Suprapubic skin (tissue), 4 donors: ENCODE results near the gene ZSCAN21. TPM values are rescaled to one million over a fixed set of nuclear protein-coding genes. Genes with fewer than 3 reads are reported as not detected.

ENCODE experiments used
- DNase-seq, 2 donors: peaks; one replicate each; pipeline ENCODE4 v3.0.0-alpha.2; 2019; ENCODE audit warnings: low spot score in 2 of 2
- H3K27ac ChIP-seq: fragments of 200-600 bp; sonication (generic); one replicate; pipeline ENCODE4 v1.5.1; 2019
- H3K27me3 ChIP-seq: fragments of 200-600 bp; sonication (generic); one replicate; pipeline ENCODE4 v1.5.1; 2019
- H3K36me3 ChIP-seq: fragments of 200-600 bp; sonication (generic); one replicate; pipeline ENCODE4 v1.5.1; 2019
- H3K4me1 ChIP-seq: fragments of 200-600 bp; sonication (generic); one replicate; pipeline ENCODE4 v1.5.1; 2019
- H3K4me3 ChIP-seq: fragments of 200-600 bp; sonication (generic); one replicate; pipeline ENCODE4 v1.5.1; 2019; ENCODE audit warnings: mild to moderate bottlenecking
- H3K9me3 ChIP-seq: fragments of 200-600 bp; sonication (generic); one replicate; pipeline ENCODE4 v1.5.1; 2019
- EP300 ChIP-seq: sonication (generic); formaldehyde crosslinking; IDR thresholded peaks from one replicate; pipeline ENCODE4 v1.6.1; 2017; ENCODE audit warnings: antibody characterized with exemption
- POLR2A ChIP-seq, 2 donors: fragments of 450-650 bp; IDR thresholded peaks; one replicate each; pipeline ENCODE4 v1.6.1; 2017; ENCODE audit warnings: antibody characterized with exemption in 2 of 2, mild to moderate bottlenecking in 2 of 2, moderate library complexity in 2 of 2
- POLR2AphosphoS5 ChIP-seq, 3 donors: sonication (generic); formaldehyde crosslinking; IDR thresholded peaks; one replicate each; pipeline ENCODE4 v1.6.1; 2017; ENCODE audit warnings: antibody characterized with exemption in 3 of 3
- WGBS: methylation state at CpG from one replicate; pipeline ENCODE4 v1.1.5; 2018; 5-methylcytosine and 5-hydroxymethylcytosine counted together
- total RNA-seq, 4 donors: library from RNA; depleted of rRNA; stranded (reverse); fragments of >200 nt; gene quantifications; one replicate each; pipeline ENCODE4 v1.1.0, GENCODE V29; 2016
- TF ChIP-seq, protein P1 (sequence below), 2 donors: fragments of 200-600 bp in 1 of 2; fragments of 450-650 bp in 1 of 2; sonication (generic) in 1 of 2; IDR thresholded peaks; one replicate each; pipeline ENCODE4 v1.5.1; 2016 to 2019; ENCODE audit warnings: antibody characterized with exemption in 2 of 2, mild to moderate bottlenecking in 1 of 2, moderate library complexity in 1 of 2

Gene ZSCAN21
- total RNA-seq, 4 donors from 2014 or later, result 8.9 to 18.5 (median 10.2) TPM

GRCh38 chr7:100033526-100033925 lies 16.0 kb upstream of the ZSCAN21 start:
- Histone ChIP-seq H3K4me3 (no peak overlapping the region), H3K36me3 (peaks cover 77% of the 10 kb centered on the region), H3K27ac (no peak overlapping the region), H3K9me3 (no peaks in the 10 kb centered on the region), H3K4me1 (peaks cover 17% of the 10 kb centered on the region), H3K27me3 (no peaks in the 10 kb centered on the region)
- 95% methylated on average over 6 of the region's 6 CpGs for WGBS
- peak in 1 of 2 donors; percentile 6 for DNase-seq
- TF ChIP-seq, protein P1, sequence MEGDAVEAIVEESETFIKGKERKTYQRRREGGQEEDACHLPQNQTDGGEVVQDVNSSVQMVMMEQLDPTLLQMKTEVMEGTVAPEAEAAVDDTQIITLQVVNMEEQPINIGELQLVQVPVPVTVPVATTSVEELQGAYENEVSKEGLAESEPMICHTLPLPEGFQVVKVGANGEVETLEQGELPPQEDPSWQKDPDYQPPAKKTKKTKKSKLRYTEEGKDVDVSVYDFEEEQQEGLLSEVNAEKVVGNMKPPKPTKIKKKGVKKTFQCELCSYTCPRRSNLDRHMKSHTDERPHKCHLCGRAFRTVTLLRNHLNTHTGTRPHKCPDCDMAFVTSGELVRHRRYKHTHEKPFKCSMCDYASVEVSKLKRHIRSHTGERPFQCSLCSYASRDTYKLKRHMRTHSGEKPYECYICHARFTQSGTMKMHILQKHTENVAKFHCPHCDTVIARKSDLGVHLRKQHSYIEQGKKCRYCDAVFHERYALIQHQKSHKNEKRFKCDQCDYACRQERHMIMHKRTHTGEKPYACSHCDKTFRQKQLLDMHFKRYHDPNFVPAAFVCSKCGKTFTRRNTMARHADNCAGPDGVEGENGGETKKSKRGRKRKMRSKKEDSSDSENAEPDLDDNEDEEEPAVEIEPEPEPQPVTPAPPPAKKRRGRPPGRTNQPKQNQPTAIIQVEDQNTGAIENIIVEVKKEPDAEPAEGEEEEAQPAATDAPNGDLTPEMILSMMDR (IDR thresholded peaks at IDR 0.05), result no peak
- TF ChIP-seq POLR2AphosphoS5 (IDR thresholded peaks at IDR 0.05) (no peak), POLR2A (IDR thresholded peaks at IDR 0.05) (no peak), EP300 (no peak)

GRCh38 chr7:100034871-100035510 lies 14.6 kb upstream of the ZSCAN21 start:
- peak in 1 of 2 donors; percentile 24 for DNase-seq
- peaks cover 68% of the 10 kb centered on the region for H3K36me3 ChIP-seq
- H3K9me3 ChIP-seq, result no peaks in the 10 kb centered on the region
- TF ChIP-seq, protein P1 (IDR thresholded peaks at IDR 0.05), result no peak
- TF ChIP-seq EP300 (no peak), POLR2A (IDR thresholded peaks at IDR 0.05) (no peak), POLR2AphosphoS5 (IDR thresholded peaks at IDR 0.05) (no peak)
- peaks cover 17% of the 10 kb centered on the region for H3K4me1 ChIP-seq
- H3K27ac ChIP-seq, result no peak overlapping the region
- no peak overlapping the region for H3K4me3 ChIP-seq
- no peaks in the 10 kb centered on the region for H3K27me3 ChIP-seq
- 72% methylated on average over 8 of the region's 8 CpGs for WGBS

GRCh38 chr7:100035876-100036275 lies 13.7 kb upstream of the ZSCAN21 start:
- Histone ChIP-seq H3K27ac (no peak overlapping the region), H3K36me3 (peaks cover 59% of the 10 kb centered on the region)
- 94% methylated on average over 6 of the region's 6 CpGs for WGBS

DNA sequence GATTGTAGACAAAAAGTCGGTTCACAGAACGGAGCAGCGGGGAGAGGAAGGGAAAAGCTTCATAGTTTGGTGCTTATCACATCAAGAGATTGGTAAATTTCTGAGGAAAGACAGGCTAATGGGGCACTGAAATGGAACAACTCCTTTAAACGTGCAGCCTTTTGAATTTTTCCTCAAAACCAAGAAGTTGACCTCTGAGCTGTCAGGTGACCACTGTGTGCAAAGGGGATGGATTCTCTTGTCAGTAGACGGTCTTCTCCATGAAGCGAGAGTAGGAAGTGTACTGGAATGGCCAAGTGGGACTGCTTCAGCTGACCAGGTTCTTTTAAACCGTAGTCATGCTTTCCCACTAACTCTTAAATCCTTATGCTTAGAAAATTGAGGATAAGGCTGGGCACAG lies 11.2 kb upstream of the ZSCAN21 start:
- peaks cover 17% of the 10 kb centered on the region for H3K4me1 ChIP-seq
- WGBS, result 90% methylated on average over 7 of the region's 7 CpGs

More at GRCh38 chr7:100035876-100036275, 13.7 kb upstream of the ZSCAN21 start:
- H3K4me1 ChIP-seq, result peaks cover 17% of the 10 kb centered on the region
- no peak for DNase-seq
- TF ChIP-seq POLR2AphosphoS5 (IDR thresholded peaks at IDR 0.05) (no peak), POLR2A (IDR thresholded peaks at IDR 0.05) (no peak), EP300 (no peak)
- TF ChIP-seq, protein P1 (IDR thresholded peaks at IDR 0.05), result no peak
- H3K4me3 ChIP-seq, result no peak overlapping the region
- no peaks in the 10 kb centered on the region for H3K9me3 ChIP-seq
- no peaks in the 10 kb centered on the region for H3K27me3 ChIP-seq

DNA sequence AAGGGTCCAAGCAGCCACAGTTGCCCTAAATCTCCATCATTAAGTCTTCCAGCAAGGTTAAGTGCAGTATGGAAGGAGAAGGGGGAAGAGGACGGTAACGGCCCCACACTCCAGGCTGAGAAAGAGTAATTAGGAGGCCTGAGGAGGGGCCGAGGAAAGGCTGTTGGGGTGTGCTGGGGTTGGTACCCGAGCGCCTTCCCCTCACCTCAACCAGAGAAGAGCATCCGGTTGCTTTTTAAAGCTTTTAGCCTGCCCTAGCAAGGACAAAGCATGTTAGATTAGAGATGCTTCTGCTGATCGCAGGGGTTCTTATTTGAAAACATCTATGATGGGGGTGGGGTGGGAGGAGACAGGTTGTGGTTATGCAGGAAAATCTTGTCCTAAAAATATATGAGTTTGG lies 9.0 kb upstream of the ZSCAN21 start:
- Histone ChIP-seq H3K4me1 (peaks cover 21% of the 10 kb centered on the region), H3K27me3 (no peaks in the 10 kb centered on the region), H3K27ac (no peak overlapping the region), H3K9me3 (no peaks in the 10 kb centered on the region), H3K36me3 (peaks cover 17% of the 10 kb centered on the region), H3K4me3 (no peak overlapping the region)
- no peak for DNase-seq
- WGBS, result 76% methylated on average over 7 of the region's 7 CpGs
- TF ChIP-seq, protein P1 (IDR thresholded peaks at IDR 0.05), result no peak
- no peak for TF ChIP-seq POLR2A (IDR thresholded peaks at IDR 0.05)
- no peak for TF ChIP-seq EP300
- TF ChIP-seq POLR2AphosphoS5 (IDR thresholded peaks at IDR 0.05), result no peak

More for the DNA sequence above, 11.2 kb upstream of the ZSCAN21 start:
- no peak for TF ChIP-seq POLR2A (IDR thresholded peaks at IDR 0.05)
- TF ChIP-seq, protein P1 (IDR thresholded peaks at IDR 0.05), result no peak
- no peak for TF ChIP-seq POLR2AphosphoS5 (IDR thresholded peaks at IDR 0.05)
- TF ChIP-seq EP300, result no peak
- Histone ChIP-seq H3K27me3 (no peaks in the 10 kb centered on the region), H3K9me3 (no peaks in the 10 kb centered on the region), H3K27ac (no peak overlapping the region), H3K36me3 (peaks cover 35% of the 10 kb centered on the region), H3K4me3 (no peak overlapping the region)
- DNase-seq, result peak in 1 of 2 donors; percentile 11
